ENCODE data around the gene TMCC3. TPM values are rescaled to one million over a fixed set of nuclear protein-coding genes. Genes with fewer than 3 reads are reported as not detected.

TMCC3 gene
- total RNA-seq, 1 donor from 2014 or later = 11.5 TPM

DNA sequence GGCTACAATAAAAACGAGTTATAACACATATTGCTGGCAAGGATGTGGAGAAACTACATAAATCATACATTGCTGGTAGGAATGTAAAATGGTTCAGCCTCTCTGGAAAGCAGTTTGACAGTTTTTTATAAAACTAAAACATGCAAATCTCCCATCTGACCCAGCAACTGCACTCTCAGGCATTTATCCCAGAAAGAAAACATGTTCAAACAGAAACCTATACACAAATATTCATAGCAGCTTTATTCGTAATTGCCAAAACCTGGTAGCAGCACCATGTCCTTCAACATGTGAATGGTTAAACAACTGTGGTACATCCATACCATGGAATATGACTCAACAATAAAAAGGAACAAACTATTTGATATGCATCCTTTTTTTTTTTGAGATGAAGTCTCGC is 10.1 kb upstream of the TMCC3 start:
- no peaks in the 10 kb centered on the region for H3K27me3 Mint-ChIP-seq (ENCODE audit: low read depth)
- H3K9me3 Mint-ChIP-seq = no peaks in the 10 kb centered on the region
- no peak overlapping the region for H3K27ac Mint-ChIP-seq

DNA sequence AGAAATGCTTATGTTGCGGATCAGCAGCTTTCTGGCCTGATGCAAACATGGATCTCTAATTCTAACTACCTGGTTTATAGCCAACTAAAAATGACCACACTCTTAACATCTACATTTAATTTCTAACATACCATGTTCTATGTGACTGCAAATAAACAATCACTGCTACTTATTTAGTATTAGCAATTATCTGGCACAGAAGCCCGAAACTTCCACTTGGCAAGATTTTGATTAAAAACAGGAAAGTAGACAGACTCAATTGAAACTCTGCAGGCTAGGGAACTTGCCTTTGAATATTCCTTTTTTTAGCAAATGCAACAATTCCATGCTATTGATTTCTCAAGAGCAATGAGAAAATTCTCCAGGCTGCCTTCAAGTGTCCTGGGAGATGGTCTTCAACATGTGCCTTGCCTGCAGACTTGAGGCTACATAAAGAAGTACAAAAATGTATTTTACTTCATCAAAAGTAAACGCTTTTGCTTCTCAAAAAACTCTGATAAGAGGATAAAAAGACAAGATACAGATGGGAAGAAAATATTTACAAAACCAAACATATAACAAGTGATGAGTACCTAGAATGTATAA is 9.1 kb upstream of the TMCC3 start:
- H3K27ac Mint-ChIP-seq = no peak overlapping the region
- TF ChIP-seq, protein P1, sequence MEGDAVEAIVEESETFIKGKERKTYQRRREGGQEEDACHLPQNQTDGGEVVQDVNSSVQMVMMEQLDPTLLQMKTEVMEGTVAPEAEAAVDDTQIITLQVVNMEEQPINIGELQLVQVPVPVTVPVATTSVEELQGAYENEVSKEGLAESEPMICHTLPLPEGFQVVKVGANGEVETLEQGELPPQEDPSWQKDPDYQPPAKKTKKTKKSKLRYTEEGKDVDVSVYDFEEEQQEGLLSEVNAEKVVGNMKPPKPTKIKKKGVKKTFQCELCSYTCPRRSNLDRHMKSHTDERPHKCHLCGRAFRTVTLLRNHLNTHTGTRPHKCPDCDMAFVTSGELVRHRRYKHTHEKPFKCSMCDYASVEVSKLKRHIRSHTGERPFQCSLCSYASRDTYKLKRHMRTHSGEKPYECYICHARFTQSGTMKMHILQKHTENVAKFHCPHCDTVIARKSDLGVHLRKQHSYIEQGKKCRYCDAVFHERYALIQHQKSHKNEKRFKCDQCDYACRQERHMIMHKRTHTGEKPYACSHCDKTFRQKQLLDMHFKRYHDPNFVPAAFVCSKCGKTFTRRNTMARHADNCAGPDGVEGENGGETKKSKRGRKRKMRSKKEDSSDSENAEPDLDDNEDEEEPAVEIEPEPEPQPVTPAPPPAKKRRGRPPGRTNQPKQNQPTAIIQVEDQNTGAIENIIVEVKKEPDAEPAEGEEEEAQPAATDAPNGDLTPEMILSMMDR (IDR thresholded peaks at IDR 0.05; ENCODE audit: unreplicated experiment) = no peak
- H3K36me3 Mint-ChIP-seq = no peaks in the 10 kb centered on the region
- no peak for DNase-seq (ENCODE audit: low spot score in 2 of 2, unreplicated experiment in 2 of 2)
- no peaks in the 10 kb centered on the region for H3K4me1 Mint-ChIP-seq
- H3K9me3 Mint-ChIP-seq = no peaks in the 10 kb centered on the region
- H3K27me3 Mint-ChIP-seq (ENCODE audit: low read depth) = no peaks in the 10 kb centered on the region
- H3K4me3 Mint-ChIP-seq = no peak overlapping the region

More for the DNA sequence above, 10.1 kb upstream of the TMCC3 start:
- no peaks in the 10 kb centered on the region for H3K36me3 Mint-ChIP-seq
- no peak for DNase-seq (ENCODE audit: low spot score in 2 of 2, unreplicated experiment in 2 of 2)
- no peaks in the 10 kb centered on the region for H3K4me1 Mint-ChIP-seq
- TF ChIP-seq, protein P1 (IDR thresholded peaks at IDR 0.05; ENCODE audit: unreplicated experiment) = no peak
- H3K4me3 Mint-ChIP-seq = no peak overlapping the region

DNA sequence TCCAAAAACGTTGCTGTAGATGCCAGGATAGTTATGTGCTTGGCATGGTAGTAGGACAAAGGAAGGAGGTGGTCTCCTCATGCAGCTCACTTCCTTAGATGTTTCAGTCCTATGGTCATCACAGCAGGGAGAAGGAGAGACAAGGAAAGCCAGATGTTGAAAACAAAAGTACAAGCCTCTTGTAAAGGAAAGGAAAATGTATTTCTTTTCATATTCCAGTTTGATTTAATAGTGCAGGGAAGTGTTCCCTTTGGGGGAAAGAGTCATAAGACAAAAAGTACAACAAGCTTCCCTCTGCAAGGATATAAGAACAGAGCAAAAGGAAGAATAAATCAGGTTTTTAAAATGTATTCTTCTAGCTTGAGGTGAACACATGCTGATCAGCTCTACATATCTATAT is 8.6 kb upstream of the TMCC3 start:
- Mint-ChIP-seq H3K4me3 (no peak overlapping the region), H3K4me1 (no peaks in the 10 kb centered on the region), H3K27ac (no peak overlapping the region), H3K9me3 (no peaks in the 10 kb centered on the region), H3K36me3 (no peaks in the 10 kb centered on the region), H3K27me3 (ENCODE audit: low read depth) (no peaks in the 10 kb centered on the region)
- no peak for DNase-seq (ENCODE audit: low spot score in 2 of 2, unreplicated experiment in 2 of 2)
- TF ChIP-seq, protein P1 (IDR thresholded peaks at IDR 0.05; ENCODE audit: unreplicated experiment) = no peak

DNA sequence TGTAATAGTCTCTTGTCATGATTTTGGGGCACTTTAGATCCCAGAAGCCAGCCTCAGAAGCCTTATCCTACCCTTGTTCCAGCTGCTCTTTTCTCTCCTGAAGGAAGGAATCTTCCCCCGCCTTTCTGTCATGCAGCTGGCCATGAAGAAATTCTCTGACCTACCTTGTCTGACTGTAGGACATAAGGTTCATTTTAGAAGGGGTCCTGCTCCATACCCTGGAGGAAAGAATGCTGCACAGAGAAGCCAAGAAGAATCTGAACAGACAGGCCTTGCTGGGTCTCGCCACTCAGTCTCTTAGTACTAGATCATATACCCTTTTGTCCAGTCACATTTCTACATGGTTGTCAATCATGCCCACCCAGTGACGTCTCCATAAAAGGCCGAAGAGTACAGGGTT is 6.2 kb upstream of the TMCC3 start:
- no peak overlapping the region for H3K4me3 Mint-ChIP-seq
- H3K27me3 Mint-ChIP-seq (ENCODE audit: low read depth) = no peaks in the 10 kb centered on the region
- H3K4me1 Mint-ChIP-seq = no peaks in the 10 kb centered on the region
- no peak for DNase-seq (ENCODE audit: low spot score in 2 of 2, unreplicated experiment in 2 of 2)
- no peaks in the 10 kb centered on the region for H3K9me3 Mint-ChIP-seq
- no peaks in the 10 kb centered on the region for H3K36me3 Mint-ChIP-seq
- TF ChIP-seq, protein P1 (IDR thresholded peaks at IDR 0.05; ENCODE audit: unreplicated experiment) = no peak
- no peak overlapping the region for H3K27ac Mint-ChIP-seq

DNA sequence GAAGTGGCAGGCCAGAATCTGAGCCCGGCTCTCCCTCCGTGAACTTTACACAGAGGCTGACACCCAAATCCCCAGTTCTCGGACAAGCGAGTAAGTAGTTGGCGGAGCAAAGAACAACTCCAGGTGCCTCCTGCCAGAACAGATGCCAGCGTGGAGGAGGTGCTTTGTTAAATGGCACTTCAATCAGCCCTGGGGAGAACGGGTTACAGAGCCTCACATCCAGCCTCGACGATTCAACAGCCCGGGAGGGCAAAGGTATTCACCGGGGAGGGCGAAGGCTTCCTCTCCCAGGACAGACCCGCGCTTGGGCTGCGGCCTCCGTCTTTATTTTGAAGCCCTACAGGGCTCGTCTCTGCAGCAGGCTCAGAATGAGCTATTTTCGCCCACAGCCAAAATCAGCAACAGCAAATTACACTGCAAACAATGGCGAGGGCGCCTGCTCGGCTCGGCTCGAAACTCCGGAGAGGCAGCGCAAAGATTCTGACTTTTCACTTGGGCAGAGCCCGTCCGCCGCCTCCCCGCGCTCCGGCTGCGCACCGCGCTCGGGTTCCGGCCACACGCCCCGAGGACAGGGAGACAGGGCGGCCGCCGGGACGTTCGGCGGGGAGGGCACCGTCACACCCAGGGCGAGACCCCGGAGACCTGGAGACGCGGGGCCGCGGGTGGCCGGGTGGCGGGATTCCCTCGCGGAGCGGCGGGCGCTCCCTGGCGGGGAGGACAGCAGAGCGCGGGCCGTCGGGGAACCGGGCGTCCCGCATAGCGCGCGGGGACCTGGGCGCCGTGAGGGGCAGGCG is 811 bp downstream of the TMCC3 start:
- Mint-ChIP-seq H3K27me3 (ENCODE audit: low read depth) (peaks cover 19% of the 10 kb centered on the region), H3K9me3 (no peaks in the 10 kb centered on the region), H3K4me3 (peak overlapping the region; percentile 85), H3K36me3 (no peaks in the 10 kb centered on the region), H3K4me1 (peaks cover 19% of the 10 kb centered on the region), H3K27ac (peak overlapping the region; percentile 66)
- TF ChIP-seq, protein P1 (IDR thresholded peaks at IDR 0.05; ENCODE audit: unreplicated experiment) = no peak
- peak; percentile 36 to 72 for DNase-seq (ENCODE audit: low spot score in 2 of 2, unreplicated experiment in 2 of 2)

Data from mesothelial cell of epicardium (in vitro differentiated cells).